Measurements from ENCODE around the gene KLHL40. TPM values are rescaled to one million over a fixed set of nuclear protein-coding genes. Genes with fewer than 3 reads are reported as not detected.

Gene KLHL40
- polyA plus RNA-seq, 1 donor (not counting 4 experiments of a cell fraction or from before 2014, with no cell fraction given) = not detected

DNA sequence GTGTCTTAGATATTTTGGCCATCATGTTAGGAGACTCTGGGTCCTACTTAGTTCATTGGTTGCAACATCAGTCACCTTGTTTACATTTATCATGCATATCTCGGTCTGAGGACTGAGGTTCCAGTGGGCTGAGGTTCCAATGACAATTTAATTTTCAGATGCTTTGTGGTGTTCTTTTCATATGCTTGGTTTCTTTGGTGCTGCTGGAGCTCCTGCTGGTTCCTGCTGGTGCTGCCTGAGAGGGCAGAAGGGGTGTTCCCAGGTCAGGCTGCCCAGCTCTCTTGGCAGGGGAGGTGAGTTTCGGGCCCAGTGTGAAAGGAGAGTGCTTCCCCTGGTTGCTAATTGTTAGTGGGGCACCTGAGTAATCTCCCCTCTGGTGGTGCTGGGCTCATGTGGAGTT is 6.9 kb upstream of the KLHL40 start:
- no peak overlapping the region for H3K9ac ChIP-seq (ENCODE audit: control insufficient read depth, extremely low read depth, insufficient read depth, low read length)
- no peak for FAIRE-seq
- dilution Hi-C loops (cut with MboI; ENCODE audit: extremely low pct_ligation_motif_present, low sequenced_read_pairs) = no loop called here
- no peaks in the 10 kb centered on the region for H3K27me3 ChIP-seq (ENCODE audit: control insufficient read depth, extremely low read depth, insufficient read depth, low read length)
- peaks cover 4% of the 10 kb centered on the region for H3K4me1 ChIP-seq (ENCODE audit: control insufficient read depth, extremely low read depth, insufficient read depth, low read length)
- no peaks in the 10 kb centered on the region for H3K9me1 ChIP-seq (ENCODE audit: control insufficient read depth, extremely low read depth, insufficient read depth, low read length)
- no peak overlapping the region for H3K4me3 ChIP-seq (ENCODE audit: control insufficient read depth in 2 of 3, extremely low read depth in 1 of 3, insufficient read depth in 2 of 3, low read depth in 1 of 3, low read length in 3 of 3)
- H3K4me2 ChIP-seq (ENCODE audit: control insufficient read depth, extremely low read depth, insufficient read depth, low read depth, low read length) = no peak overlapping the region
- no peak overlapping the region for H3K27ac ChIP-seq (ENCODE audit: control insufficient read depth, insufficient read depth, low read length)
- H3K79me2 ChIP-seq (ENCODE audit: control insufficient read depth, insufficient read depth, low read length) = no peaks in the 10 kb centered on the region
- H3K9me3 ChIP-seq (ENCODE audit: control insufficient read depth, low read depth, low read length) = peaks cover 3% of the 10 kb centered on the region
- H3K36me3 ChIP-seq (ENCODE audit: control insufficient read depth in 2 of 2, extremely low read depth in 1 of 2, insufficient read depth in 2 of 2, low read length in 2 of 2) = no peaks in the 10 kb centered on the region
- H2AFZ ChIP-seq (ENCODE audit: control insufficient read depth, low read length) = no peak overlapping the region
- no peak for DNase-seq (ENCODE audit: low read depth, low spot score)
- no peaks in the 10 kb centered on the region for H4K20me1 ChIP-seq (ENCODE audit: control insufficient read depth, extremely low read depth, insufficient read depth, low read length)
- TF ChIP-seq CTCF (optimal IDR thresholded peaks at IDR 0.05 in 1 of 3, IDR thresholded peaks at IDR 0.05 in 1 of 3, conservative IDR thresholded peaks at IDR 0.05 in 1 of 3; ENCODE audit: extremely low read depth in 1 of 3, insufficient read depth in 2 of 3, low read length in 3 of 3) (no peak), EZH2 (IDR thresholded peaks at IDR 0.05; ENCODE audit: low read length) (no peak)

GRCh38 chr3:42680271-42680670 is 5.1 kb upstream of the KLHL40 start:
- no peak for DNase-seq (ENCODE audit: low read depth, low spot score)
- Histone ChIP-seq H3K4me2 (ENCODE audit: control insufficient read depth, extremely low read depth, insufficient read depth, low read depth, low read length) (no peak overlapping the region), H2AFZ (ENCODE audit: control insufficient read depth, low read length) (no peak overlapping the region), H3K27ac (ENCODE audit: control insufficient read depth, insufficient read depth, low read length) (no peak overlapping the region), H3K4me3 (ENCODE audit: control insufficient read depth in 2 of 3, extremely low read depth in 1 of 3, insufficient read depth in 2 of 3, low read depth in 1 of 3, low read length in 3 of 3) (no peak overlapping the region), H3K27me3 (ENCODE audit: control insufficient read depth, extremely low read depth, insufficient read depth, low read length) (peaks cover 2% of the 10 kb centered on the region), H3K9me1 (ENCODE audit: control insufficient read depth, extremely low read depth, insufficient read depth, low read length) (no peaks in the 10 kb centered on the region), H3K4me1 (ENCODE audit: control insufficient read depth, extremely low read depth, insufficient read depth, low read length) (peaks cover 12% of the 10 kb centered on the region), H3K9me3 (ENCODE audit: control insufficient read depth, low read depth, low read length) (peaks cover 3% of the 10 kb centered on the region), H3K9ac (ENCODE audit: control insufficient read depth, extremely low read depth, insufficient read depth, low read length) (no peak overlapping the region), H3K79me2 (ENCODE audit: control insufficient read depth, insufficient read depth, low read length) (no peaks in the 10 kb centered on the region), H4K20me1 (ENCODE audit: control insufficient read depth, extremely low read depth, insufficient read depth, low read length) (no peaks in the 10 kb centered on the region), H3K36me3 (ENCODE audit: control insufficient read depth in 2 of 2, extremely low read depth in 1 of 2, insufficient read depth in 2 of 2, low read length in 2 of 2) (no peaks in the 10 kb centered on the region)
- TF ChIP-seq CTCF (optimal IDR thresholded peaks at IDR 0.05 in 1 of 3, IDR thresholded peaks at IDR 0.05 in 1 of 3, conservative IDR thresholded peaks at IDR 0.05 in 1 of 3; ENCODE audit: extremely low read depth in 1 of 3, insufficient read depth in 2 of 3, low read length in 3 of 3) = no peak
- TF ChIP-seq EZH2 (IDR thresholded peaks at IDR 0.05; ENCODE audit: low read length) = no peak
- dilution Hi-C loops (cut with MboI; ENCODE audit: extremely low pct_ligation_motif_present, low sequenced_read_pairs) = no loop called here
- FAIRE-seq = no peak
